ENCODE data around the gene ZNF496. TPM values are rescaled to one million over a fixed set of nuclear protein-coding genes. Genes with fewer than 3 reads are reported as not detected.

Gene ZNF496
- total and polyA plus RNA-seq, 2 of the 13 experiments (the other 11 are each of a cell fraction or from before 2014, with no cell fraction given), result 14.8 to 18.6 TPM

GRCh38 chr1:247332215-247332622 is 552 bp upstream of the ZNF496 start (continued):
- TF ChIP-seq ZNF607 (CRISPR knock-in tag; IDR thresholded peaks at IDR 0.05; ENCODE audit: borderline replicate concordance) (no peak), ZIK1 (CRISPR knock-in tag; IDR thresholded peaks at IDR 0.05; ENCODE audit: borderline replicate concordance, low read depth) (no peak; the same call in 1 of the 2 replicates), SKI (IDR thresholded peaks at IDR 0.05; ENCODE audit: partially characterized antibody) (no peak), CC2D1A (CRISPR knock-in tag; IDR thresholded peaks at IDR 0.05) (no peak), TFDP1 (CRISPR knock-in tag; IDR thresholded peaks at IDR 0.05; ENCODE audit: borderline replicate concordance) (peak; percentile 84), ZNF878 (CRISPR knock-in tag; IDR thresholded peaks at IDR 0.05) (no peak), AHDC1 (CRISPR knock-in tag; IDR thresholded peaks at IDR 0.05; ENCODE audit: borderline replicate concordance) (no peak), HCFC1 (IDR thresholded peaks at IDR 0.05; ENCODE audit: low read depth, low read length) (no peak), SNAPC4 (CRISPR knock-in tag; IDR thresholded peaks at IDR 0.05) (no peak), MEIS1 (CRISPR knock-in tag; IDR thresholded peaks at IDR 0.05; ENCODE audit: borderline replicate concordance) (no peak), ZNF703 (CRISPR knock-in tag; IDR thresholded peaks at IDR 0.05; ENCODE audit: borderline replicate concordance) (no peak), KLF6 (CRISPR knock-in tag; IDR thresholded peaks at IDR 0.05) (no peak), ERF (CRISPR knock-in tag; IDR thresholded peaks at IDR 0.05) (no peak), ZNF7 (CRISPR knock-in tag; IDR thresholded peaks at IDR 0.05) (no peak), FOXJ3 (CRISPR knock-in tag; IDR thresholded peaks at IDR 0.05; ENCODE audit: borderline replicate concordance) (no peak), ATF2 (CRISPR knock-in tag; IDR thresholded peaks at IDR 0.05) (no peak)
